GM19438 (cell line): ENCODE results near the gene FAM114A1.
A peak's percentile ranks its signal among the peaks of the same experiment; 100 is the strongest.

Experiments
- ATAC-seq: cut with Tn5 transposase; IDR thresholded peaks from one replicate; pipeline ENCODE4 v1.9.1; 2021; ENCODE audit warnings: low read depth; ENCODE audit not compliant: unreplicated experiment

The FAM114A1 gene

DNA sequence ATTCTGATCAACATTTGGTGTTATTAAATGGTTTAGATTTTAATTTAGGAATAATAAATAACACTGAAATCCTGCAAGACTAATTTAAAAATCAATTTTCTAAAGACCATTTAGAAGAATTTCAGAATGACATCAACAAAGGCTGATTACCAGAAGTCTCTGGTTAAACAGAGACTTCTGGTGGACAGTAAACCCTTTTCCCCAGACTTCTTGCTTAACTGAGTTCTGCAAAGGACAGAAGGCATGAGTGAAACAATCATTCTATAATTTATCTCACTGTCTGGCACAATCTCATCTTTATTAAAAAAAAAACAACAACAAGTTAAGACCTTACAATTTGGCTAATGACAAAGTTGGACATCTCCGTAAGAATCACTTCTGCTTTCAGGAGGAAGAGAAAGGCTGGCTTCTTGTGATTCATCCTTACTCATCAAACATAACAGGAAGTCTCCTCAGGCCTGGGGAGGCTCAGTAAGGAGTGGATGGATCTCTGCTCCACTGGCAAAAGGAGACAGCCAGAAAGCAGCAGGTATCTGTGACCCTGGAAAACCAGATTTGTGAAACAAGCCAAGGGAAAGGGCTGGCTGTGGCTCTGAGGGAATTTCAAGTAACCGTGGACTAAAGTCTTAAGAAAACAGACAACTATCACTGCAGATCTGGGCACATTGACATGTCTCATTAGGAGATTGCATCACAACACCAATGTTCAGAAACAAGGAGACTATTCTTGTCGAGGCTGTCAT, 10.1 kb upstream of the FAM114A1 start:
- ATAC-seq, result no peak

DNA sequence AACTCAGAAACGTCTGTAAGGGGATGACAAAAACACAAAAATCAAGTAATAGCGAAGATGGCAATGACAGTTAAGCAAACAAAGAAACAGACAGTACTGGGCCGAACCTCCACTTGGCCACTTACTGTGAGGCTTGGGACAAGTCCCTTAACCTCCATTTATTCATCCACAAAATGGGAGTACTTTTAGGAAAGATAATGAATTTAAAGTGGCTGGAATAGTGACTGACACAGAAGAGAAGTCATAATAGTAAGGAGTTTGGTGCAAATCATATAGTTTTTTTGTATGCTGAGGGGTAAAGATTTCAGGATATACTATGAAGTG, 9.5 kb upstream of the FAM114A1 start:
- ATAC-seq, result no peak

DNA sequence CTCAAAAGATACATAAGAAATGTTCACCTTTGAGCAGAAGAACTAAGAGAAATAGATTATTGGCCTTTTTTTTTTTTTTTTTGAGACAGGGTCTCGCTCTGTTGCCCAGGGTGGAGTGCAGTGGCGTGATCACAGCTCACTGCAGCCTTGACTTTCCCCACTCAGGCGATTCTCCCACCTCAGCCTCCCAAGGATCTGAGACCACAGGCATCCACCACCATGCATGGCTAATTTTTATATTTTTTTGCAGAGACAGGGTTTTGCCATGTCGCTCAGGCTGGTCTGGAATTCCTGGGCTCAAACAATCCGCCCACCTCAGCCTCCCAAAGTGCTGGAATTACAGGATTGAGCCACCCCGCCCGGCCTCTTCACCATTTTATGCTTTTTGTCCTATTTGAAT, 8.1 kb upstream of the FAM114A1 start:
- no peak for ATAC-seq

DNA sequence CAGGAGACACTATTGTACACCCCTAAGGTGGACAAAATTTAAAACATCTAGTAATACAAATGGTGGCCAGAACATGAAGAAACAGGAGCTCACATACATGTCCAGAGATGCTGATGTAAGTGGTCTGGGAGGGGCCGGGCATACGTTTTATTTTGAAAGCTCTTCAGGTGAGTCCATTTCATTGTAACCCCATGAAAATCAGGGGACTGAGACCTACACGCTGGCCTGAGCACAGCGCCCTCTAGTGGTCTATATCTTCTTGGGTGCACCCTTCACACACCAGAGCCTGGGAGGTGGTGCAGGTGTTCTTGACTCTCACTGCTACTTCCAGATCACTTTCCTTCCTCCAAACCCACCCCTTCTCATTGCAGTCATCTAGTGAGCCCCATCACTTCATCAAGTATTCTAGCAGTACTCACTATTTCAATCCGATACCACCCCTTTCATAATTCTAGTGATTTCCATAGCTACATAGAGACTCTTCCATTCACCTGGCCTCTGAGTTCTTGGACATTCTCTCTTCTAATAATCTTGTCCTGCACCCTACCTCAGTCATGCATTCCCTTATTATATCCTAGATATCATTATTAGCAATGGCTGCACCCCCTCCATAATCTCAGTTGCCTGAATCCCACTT, 6.7 kb upstream of the FAM114A1 start:
- peak; percentile 48 for ATAC-seq

DNA sequence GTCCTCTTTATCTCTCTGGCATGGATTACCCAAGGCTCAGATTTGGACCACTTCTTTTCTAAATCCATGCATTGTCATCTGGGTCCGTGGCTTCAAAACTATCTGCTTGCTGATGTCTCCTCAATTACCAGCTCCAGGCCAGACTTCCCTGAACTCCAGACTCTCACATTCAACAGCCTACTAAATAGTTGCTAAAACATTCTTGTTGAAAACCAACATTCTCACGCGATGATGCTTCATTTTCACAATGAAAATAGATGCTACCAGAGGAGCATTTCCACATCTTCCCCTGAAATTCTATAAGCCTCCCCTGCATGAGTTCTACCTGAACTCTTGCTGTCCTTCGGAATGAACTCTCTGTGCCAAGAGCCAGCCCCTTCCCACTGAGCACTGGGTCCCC, 5.8 kb upstream of the FAM114A1 start:
- no peak for ATAC-seq

DNA sequence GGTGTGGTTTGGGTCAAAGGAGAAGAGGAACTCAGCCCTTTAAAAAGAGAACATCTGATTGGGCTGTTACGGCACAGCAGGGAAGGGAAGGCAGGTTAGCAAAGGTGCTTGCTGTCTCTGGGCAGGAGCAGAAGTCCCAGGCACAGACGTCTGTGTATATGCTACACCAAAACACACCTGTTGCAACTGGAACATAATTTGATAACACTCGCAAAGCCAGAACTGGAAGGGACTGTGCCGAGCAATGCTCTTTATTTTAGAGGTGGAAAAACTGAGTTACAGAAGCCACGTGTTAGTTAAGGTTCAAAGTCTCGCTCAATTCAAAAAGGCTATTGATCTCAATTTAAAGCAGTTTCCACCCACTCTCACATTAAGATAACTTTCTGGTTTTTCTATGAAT, 2.2 kb upstream of the FAM114A1 start:
- no peak for ATAC-seq

DNA sequence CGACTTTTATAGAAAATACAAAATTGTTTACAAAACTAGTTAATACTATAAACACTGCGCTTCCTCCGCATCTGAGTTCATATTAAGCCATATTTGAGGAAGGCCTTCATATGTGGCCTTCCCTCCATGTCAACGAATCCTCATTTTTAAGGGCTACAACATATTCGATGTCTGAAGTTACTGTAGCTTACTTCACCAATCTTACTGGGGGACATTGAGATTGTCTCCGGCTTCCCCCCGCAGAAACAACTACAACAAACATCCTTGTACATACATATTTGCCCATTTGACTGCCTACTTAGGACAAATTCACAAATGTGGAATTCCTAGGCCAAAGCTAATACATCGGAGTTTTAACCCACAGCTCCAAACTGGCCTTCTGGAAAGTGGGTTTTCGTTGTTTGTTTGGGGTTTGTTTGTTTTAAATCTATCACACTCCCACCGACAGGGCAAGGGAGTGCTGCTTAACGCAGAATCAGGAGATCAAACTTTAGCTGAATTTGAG, 581 bp upstream of the FAM114A1 start:
- ATAC-seq, result no peak

DNA sequence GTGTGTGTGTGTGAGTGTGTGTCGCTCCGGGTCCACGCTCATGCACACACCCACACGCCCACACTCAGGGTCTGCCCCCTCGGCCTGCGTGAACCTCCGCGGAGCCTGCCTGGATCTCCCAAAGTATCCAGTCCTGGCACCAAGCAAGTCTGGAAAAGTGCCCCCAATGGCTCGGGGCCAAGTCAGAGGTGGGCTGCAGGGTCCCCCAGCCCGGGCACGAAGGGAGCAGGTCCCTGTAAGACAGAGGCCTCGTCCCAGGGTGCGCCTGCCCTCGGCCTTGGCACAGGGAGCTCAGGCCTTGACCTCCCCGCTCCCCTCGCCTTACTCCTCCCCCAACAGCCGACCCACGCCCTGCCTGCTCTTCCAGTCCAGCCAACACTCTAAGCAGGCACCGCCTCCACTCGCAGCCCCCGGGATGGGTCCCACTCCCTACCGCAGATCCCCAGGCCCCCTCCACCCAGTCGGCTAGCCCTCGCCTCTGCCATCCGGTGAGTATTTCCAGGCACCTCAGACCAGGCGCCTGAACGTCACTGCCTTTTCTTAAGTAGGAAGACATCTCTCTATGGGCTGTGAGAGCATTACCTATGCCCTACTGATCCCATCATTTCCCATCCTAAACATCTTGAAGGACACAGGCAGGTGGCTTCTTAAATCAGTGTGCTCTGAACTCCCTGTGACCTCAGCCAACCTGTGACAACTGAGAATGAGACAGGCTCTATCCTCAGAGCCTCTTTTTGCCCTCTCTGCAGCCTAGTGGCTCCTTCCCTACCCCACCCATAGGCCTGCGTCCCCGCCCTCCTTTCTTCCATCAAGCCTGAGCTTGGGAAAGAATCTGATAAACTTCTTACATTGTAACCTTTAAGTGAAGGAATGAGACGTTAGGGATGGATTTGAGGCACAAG, 704 bp downstream of the FAM114A1 start:
- no peak for ATAC-seq

DNA sequence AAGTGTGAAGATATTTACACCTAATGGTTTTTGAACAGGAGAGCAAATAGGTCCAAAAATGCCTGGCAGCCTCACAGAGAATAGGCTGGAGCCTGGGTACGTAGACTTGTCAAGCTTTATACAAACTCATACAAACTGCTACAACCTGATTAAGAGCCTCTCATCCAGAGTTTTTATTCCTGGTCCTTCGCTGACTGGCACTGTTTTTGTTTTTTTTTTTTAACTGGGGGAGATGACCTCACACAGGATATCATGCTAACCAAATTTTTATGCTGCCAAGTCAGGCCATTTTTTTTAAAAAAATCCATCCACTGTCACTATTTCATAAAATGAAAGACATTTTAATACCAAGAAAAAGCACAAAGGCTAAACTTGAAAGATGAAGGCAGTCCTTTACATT, 1.9 kb downstream of the FAM114A1 start:
- no peak for ATAC-seq

DNA sequence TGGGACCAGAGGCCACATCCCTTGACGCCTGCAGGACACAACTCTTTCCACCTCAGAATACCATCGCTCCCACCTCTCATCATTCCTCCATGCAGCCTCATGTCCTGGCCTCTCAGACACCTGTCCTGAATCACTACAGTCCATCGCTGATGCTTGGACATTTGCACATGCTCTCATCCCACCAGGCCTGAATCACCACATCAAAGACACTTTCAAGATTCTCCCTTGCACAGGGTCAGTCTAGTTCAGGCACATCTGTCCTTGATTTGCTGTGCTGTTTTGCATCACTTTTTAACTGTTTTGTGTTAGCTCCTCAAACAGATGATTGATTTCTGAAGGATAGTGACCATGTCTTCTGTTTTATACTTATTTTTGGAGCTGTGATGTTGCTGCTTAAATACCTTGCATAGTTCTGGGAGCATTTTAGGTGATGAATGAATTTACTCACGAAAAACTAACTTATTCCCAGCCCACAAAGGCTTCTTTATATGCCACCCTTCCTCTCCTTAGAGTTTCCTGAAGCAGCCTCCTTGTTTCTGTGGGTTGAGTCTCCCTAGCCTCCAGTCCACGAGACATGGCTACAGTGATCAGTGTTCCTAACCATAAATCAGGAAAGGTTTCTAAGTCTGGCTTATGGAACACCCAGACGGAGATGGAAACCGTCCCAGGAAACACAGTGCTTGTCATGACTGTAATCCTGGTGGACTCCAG, 2.6 kb downstream of the FAM114A1 start:
- ATAC-seq, result no peak

DNA sequence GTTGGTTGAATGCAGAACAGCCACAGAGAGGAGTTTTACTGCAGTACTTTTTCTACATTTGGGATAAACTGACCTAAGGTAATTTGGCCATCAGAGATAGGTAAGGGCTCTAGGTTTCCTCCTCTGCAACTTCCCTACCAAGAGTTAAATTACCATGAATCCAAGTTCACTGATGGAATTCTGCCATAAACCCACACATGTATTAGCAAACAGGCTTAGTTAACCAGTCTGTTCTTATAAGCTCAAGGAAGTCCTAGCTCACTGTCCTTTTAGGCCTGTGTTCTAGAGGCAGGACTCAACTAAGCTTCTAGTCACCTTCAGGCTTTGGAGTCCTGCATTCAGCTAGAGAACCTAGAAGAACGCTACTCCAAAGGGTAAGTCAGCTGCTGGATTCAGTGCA, 4.0 kb downstream of the FAM114A1 start:
- ATAC-seq, result no peak

DNA sequence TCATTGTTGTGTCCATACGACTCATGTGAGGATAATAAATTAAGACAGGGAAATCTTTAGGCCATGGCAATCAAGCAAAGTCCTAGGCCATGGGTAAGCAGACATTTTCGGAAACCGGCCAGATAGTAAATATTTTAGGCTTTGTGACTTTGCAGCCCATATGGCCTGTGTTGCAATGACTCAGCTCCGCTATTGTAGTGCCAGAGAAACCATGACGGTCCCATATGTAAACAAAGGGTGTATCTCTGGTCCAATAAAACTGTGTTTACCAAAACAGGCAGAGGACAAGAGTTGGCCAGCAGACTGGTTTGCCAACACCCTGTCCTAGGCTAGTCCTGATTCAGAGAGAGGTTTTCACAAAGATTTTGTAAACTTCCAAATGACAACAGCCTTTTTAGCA, 5.0 kb downstream of the FAM114A1 start:
- no peak for ATAC-seq

DNA sequence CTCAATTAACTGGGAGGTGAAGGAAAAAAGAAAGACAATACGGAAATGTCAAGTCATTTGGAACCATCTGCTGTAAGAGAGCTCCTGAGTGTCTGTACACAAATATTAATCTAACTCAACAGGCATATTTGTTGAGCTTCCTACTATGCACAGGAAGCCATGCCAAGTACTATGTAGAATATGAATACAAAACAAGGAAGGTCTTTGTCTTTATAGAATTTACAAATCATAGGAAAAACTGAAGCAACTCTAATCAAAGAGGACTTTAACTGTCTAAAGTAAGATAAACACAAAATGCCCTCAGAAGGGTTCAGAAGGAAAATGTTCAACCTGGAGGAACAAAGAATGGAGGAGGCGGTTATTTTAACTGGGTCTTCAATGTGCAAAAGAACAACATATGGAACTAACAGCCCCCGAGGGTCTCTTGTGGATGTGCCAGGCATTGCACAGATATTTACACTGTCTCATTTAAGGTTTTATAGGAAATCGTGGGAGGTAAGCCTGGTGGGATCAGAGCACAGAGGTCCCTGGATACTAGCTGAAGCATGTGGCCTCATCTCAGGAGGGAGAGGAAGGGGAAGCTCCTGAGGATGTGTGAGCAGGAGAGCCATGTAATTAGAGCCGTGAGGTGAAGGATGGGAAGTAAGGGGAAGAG, 5.8 kb downstream of the FAM114A1 start:
- no peak for ATAC-seq

DNA sequence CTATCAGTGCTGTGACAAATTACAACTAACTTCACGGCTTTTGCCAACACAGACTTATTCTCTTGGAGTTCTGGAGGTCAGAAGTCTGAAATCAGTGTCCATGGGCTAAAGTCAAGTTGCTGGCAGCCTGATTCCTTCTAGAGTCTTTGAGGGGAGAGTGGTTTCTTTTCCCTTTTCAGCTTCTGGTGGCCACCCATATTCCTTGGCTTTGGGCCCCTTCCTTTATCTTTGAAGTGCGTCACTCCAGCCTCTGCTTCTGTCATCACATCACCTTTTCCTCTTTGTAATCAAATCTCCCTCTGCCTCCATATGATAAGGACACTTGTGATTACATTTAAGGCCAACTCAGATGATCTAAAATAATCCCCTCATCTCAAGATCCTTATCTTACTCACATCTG, 9.0 kb downstream of the FAM114A1 start:
- no peak for ATAC-seq

DNA sequence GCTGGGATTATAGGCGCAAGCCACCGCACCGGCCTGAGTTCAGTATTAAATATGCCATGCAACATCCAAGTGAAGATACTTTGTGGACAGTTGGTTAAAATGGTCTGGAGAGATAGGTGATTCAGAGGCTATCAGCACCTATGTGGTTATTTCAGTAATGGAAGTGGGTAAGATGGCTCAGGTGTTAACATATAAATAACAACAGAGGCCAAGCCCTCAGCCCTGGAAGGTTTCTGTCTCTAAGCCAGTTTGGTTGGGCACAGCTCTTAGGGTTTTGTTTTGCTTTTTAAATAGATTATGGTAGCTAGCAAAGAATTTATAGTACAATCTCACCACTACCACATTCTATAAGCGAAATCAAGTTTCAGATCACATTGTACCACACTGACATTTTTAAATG, 16.6 kb downstream of the FAM114A1 start:
- no peak for ATAC-seq

DNA sequence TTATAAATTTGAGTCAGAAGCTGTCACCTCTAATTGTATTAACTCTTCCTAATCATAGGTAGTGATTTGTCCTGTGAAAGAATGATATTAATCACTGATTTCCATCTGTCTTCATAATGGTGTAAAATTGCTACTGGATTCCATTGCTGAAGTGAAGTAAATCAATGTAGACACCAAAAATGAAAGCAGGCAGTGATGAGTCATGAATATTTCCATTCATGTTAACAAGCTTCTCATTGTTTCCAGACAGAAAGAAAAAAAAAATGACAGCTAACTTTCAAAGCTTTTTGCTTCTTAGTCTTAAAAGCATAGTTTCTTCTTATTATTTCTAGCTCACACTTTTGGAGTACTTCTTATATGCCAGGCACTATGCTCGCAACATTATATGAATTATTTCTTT, 21.5 kb downstream of the FAM114A1 start:
- no peak for ATAC-seq

DNA sequence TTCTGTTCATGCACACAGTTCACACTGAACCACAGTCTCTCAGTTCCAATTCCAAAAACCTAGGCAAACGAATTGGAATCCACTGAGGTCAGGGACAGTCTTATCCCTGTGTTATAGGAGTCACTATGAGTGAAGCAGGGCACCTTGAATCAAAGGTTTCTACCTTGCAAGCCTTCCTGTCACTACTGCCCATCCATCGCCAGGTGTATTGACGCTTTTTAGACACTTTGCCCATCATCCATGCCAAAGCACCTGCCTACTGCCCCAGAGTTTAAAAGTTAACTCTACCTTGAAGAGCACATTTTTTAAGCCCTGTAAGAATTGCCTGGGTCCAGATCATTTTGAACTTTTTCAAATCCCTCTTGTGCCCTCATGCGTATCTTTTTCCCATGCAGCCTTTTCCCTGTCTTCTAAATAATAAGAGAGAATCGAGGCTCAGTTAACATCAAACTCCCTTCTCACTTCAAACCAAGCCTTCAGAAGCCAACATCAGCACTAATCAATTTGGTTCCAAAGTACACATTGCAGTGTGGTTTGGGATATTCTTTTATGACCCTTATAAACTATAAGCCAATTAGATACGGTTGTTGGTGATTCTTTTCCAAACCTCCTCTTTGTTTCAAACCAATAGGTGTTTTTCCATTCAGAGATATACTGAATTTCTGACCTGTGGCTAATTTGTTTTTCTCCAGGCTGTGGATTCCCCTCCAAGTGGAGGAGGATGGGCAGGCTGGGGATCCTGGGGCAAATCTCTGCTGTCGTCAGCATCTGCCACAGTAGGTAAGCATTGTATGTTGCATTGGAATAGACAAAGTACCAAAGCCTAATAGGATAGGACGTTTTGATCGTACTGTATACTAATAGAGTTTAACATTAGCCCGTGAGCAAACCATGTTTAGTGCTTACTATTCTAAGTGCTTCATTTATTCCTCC, 23.7 kb downstream of the FAM114A1 start:
- no peak for ATAC-seq

DNA sequence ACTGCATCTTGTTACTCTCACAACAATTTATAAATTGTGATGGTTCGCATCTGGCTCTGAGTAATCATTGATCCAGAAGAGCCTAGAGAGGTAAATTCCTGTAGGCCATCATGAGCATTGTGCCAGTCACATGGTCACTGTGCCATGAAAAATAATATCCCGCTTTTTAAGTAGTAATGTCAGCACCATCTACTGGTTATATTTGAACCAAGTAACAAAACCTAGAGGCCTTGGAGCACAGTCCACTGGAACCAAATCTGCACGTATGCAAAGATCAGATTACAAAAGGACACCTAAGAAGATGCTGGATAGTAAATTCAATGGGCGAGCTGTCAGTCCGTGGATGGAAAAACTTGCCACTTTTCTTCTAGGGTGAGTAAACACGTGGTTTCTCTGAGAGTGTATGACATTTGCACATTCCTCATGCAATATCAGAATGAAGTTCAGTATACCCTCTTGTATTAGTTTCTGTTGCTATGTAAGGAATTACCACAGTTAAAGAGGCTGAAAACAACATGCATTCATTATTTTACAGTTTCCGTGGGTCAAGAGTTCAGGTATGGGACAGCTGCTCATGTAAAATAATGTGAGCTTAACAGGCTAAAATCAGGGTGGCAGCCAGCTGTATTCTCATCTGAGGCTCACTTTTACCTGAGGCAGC, 26.8 kb downstream of the FAM114A1 start:
- ATAC-seq, result no peak

DNA sequence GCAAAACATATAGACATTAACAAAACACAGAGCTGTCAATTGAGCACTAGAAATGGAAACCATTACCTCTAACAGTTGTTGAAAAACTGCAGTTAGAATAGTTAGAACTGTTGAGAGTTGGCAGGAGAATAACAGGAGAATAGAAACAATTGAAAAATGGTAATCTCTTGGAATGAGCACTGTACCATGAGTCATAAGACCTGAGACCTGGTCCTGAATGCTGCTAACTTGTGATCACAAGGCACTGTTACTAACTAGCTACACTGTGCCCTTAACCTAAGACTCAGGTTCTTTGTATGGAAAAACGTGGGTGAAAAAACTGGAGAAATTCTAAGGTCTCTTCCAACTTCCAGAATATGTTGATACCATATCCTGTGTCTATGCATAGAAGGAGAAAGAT, 29.3 kb downstream of the FAM114A1 start:
- ATAC-seq, result no peak
